Uterus (tissue), 4 donors: ENCODE measurements around the gene LYZL4. TPM values are rescaled to one million over a fixed set of nuclear protein-coding genes. Genes with fewer than 3 reads are reported as not detected.

Experiments
- DNase-seq, 2 donors: peaks; one replicate each; pipeline ENCODE4 v3.0.0-alpha.2; 2019 to 2020
- H3K27ac ChIP-seq, 2 donors: fragments of 200-600 bp; sonication (generic); 1 replicate in 1 of 2; 2 replicates in 1 of 2; pipeline ENCODE4 v1.5.1; 2016 to 2018
- H3K27me3 ChIP-seq, 2 donors: fragments of 200-600 bp; sonication (generic); one replicate each; pipeline ENCODE4 v1.5.1; 2018 to 2019; ENCODE audit warnings: control low read depth in 1 of 2
- H3K36me3 ChIP-seq, 2 donors: fragments of 200-600 bp; sonication (generic); one replicate each; pipeline ENCODE4 v1.5.1; 2019; ENCODE audit warnings: control low read depth in 1 of 2
- H3K4me1 ChIP-seq, 2 donors: fragments of 200-600 bp; sonication (generic); one replicate each; pipeline ENCODE4 v1.5.1; 2018 to 2019; ENCODE audit warnings: control low read depth in 1 of 2
- H3K4me3 ChIP-seq, 2 donors: fragments of 200-600 bp; sonication (generic); 1 replicate in 1 of 2; 2 replicates in 1 of 2; pipeline ENCODE4 v1.5.1; 2018 to 2019; ENCODE audit warnings: mild to moderate bottlenecking in 1 of 2
- H3K9me3 ChIP-seq, 2 donors: fragments of 200-600 bp; sonication (generic); one replicate each; pipeline ENCODE4 v1.5.1; 2019; ENCODE audit warnings: control low read depth in 1 of 2
- CTCF ChIP-seq, 4 experiments: fragments of 200-600 bp in 2 of 4; fragments of 450-650 bp in 2 of 4; sonication (generic) in 2 of 4; IDR thresholded peaks; one replicate each; pipeline ENCODE4 v1.5.1; 2016 to 2019; ENCODE audit warnings: antibody characterized with exemption in 4 of 4, mild to moderate bottlenecking in 2 of 4, moderate library complexity in 1 of 4
- POLR2A ChIP-seq, 2 donors: fragments of 450-650 bp; IDR thresholded peaks; one replicate each; pipeline ENCODE4 v1.6.1; 2016; ENCODE audit warnings: antibody characterized with exemption in 2 of 2, mild to moderate bottlenecking in 1 of 2, moderate library complexity in 1 of 2
- intact Hi-C: fragments of 100-400 bp; cut with DNase I; formaldehyde crosslinking; loops from one replicate; pipeline ENCODE4 v1.15.1; 2023; ENCODE audit warnings: low total_unique reads
- total RNA-seq, 4 donors: library from RNA; depleted of rRNA in 3 of 4; stranded (reverse); fragments of >200 nt in 3 of 4; gene quantifications; one replicate each; pipeline versions ENCODE4 v1.1.0 to v1.2.4, GENCODE V29; 2014 to 2023
- donor health status: DM: yes; HTN: yes; CAD: no.

The LYZL4 gene
- total RNA-seq, 4 donors from 2014 or later, result not detected

- Histone ChIP-seq H3K9me3 (no peaks in the 10 kb centered on the region), H3K36me3 (no peaks in the 10 kb centered on the region), H3K4me3 (no peak overlapping the region), H3K27me3 (no peaks in the 10 kb centered on the region), H3K4me1 (no peaks in the 10 kb centered on the region), H3K27ac (no peak overlapping the region)
- TF ChIP-seq POLR2A (IDR thresholded peaks at IDR 0.05) (no peak), CTCF (IDR thresholded peaks at IDR 0.05) (no peak)
- DNase-seq, result no peak
- intact Hi-C loops, result no loop called here
Measured at GRCh38 chr3:42387802-42388651, 22.4 kb downstream of the LYZL4 start.

DNA sequence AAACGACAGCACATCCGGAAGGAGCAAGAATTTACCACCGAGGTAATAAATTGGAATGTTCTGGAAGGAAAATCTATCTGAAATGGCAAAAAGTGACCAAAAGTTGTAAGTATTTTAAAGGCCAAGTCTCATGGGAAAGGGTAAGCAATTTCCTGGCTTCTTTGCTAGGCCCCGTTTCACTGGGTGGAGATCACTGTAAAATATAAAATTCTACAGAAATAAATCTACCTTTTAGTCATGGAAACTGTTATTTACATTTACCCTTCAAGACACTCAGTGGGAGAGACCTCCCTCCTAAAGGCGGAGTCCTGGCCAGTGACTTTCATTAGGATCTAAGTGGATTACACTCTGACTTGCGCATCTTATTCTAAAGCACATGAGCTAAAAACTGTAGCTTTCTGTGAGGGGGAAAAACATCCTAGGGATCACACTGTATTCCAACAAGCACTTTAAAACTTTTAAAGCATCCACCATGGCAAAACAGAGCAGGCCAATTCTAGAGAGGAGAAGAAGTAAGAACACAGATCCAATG is 28.8 kb downstream of the LYZL4 start:
- Histone ChIP-seq H3K4me1 (no peaks in the 10 kb centered on the region), H3K27me3 (no peaks in the 10 kb centered on the region)
- intact Hi-C loops, result no loop called here

GRCh38 chr3:42377681-42378080 is 32.7 kb downstream of the LYZL4 start:
- Histone ChIP-seq H3K27ac (no peak overlapping the region), H3K9me3 (no peaks in the 10 kb centered on the region), H3K4me3 (no peak overlapping the region), H3K36me3 (no peaks in the 10 kb centered on the region), H3K4me1 (no peaks in the 10 kb centered on the region), H3K27me3 (no peaks in the 10 kb centered on the region)
- TF ChIP-seq CTCF (IDR thresholded peaks at IDR 0.05), result no peak
- no peak for TF ChIP-seq POLR2A (IDR thresholded peaks at IDR 0.05)
- no peak for DNase-seq
- intact Hi-C loops, result no loop called here

More for the DNA sequence above, 28.8 kb downstream of the LYZL4 start:
- Histone ChIP-seq H3K9me3 (no peaks in the 10 kb centered on the region), H3K4me3 (no peak overlapping the region), H3K36me3 (no peaks in the 10 kb centered on the region), H3K27ac (no peak overlapping the region)
- DNase-seq, result no peak
- TF ChIP-seq CTCF (IDR thresholded peaks at IDR 0.05), result no peak
- TF ChIP-seq POLR2A (IDR thresholded peaks at IDR 0.05), result no peak

DNA sequence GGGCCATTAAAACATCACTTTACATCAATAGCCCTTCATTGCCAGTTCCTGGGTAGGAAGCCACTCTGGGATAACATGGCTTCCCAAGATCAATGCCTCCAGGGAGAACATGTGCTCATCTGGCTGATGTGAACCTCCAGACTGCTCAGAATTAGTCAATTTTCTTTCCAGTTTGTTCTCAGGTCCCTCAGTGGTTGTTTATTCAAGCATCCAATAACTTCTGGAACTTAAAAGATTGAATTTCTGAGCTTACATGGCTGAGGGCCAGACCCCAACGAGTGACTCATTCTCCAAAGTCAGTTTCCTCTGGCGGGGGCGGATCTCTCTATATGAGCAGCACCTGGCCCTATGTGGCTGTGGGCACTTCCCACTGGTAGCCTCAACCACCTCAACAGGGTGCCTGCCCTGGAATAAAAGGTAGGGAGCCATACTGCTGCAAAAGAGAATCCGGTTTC is 34.0 kb downstream of the LYZL4 start:
- peak in 1 of 2 donors; percentile 24 for DNase-seq
- Histone ChIP-seq H3K9me3 (no peaks in the 10 kb centered on the region), H3K27ac (no peak overlapping the region), H3K4me3 (no peak overlapping the region), H3K36me3 (no peaks in the 10 kb centered on the region), H3K4me1 (no peaks in the 10 kb centered on the region), H3K27me3 (no peaks in the 10 kb centered on the region)
- TF ChIP-seq POLR2A (IDR thresholded peaks at IDR 0.05) (no peak), CTCF (IDR thresholded peaks at IDR 0.05) (no peak)
- intact Hi-C loops, result no loop called here

DNA sequence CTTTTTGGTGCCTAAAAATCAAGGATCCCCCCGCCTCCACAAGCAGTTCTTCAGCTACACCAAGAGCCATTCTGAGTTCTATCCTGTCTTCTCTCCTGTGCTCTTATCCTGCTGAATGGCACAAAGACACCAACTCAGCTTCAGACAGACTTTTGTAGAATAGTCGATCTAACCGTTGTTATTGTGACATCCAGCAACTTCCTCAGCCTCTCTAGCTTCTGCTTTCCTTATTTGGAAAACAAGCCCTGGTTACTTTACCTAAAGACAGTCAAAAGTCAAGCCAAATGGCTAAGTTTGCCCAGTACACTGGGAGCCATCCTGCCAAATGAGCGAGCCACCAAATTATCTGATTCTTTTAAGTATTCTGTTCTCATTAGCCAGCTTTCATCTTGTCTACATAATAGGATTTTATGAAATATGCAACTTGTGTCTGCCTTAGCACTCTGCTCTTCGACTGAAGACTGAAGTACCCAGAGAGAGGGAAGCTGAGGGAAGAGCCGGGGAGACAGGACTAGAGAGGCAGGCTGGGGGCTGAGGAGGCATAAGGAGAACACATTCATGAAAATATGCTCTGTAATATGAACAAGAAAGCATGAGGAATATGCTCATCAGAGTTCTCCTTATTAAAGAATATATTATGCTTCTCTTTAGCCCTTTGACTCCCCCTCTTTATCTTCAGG is 35.1 kb downstream of the LYZL4 start:
- intact Hi-C loops, result no loop called here
- Histone ChIP-seq H3K9me3 (no peaks in the 10 kb centered on the region), H3K36me3 (no peaks in the 10 kb centered on the region), H3K4me1 (no peaks in the 10 kb centered on the region), H3K27ac (no peak overlapping the region), H3K27me3 (no peaks in the 10 kb centered on the region), H3K4me3 (no peak overlapping the region)
- TF ChIP-seq POLR2A (IDR thresholded peaks at IDR 0.05) (no peak), CTCF (IDR thresholded peaks at IDR 0.05) (no peak)
- no peak for DNase-seq
